Loucy (cell line): Measurements from ENCODE around the gene SBDS.
"Not testable (repeated sequence)": the region's sequence is repeated elsewhere in the genome, so short reads cannot be mapped to it uniquely, and the experiment has no call there.

ENCODE experiments used
- CTCF ChIP-seq: fragments of 200-600 bp; sonication (generic); conservative IDR thresholded peaks from 2 replicates; pipeline ENCODE4 v1.5.1; 2014; ENCODE audit warnings: mild to moderate bottlenecking, antibody characterized with exemption, low read length
- EZH2phosphoT487 ChIP-seq: fragments of 200-600 bp; IDR thresholded peaks from 2 replicates; pipeline ENCODE4 v1.6.1; 2018; ENCODE audit warnings: antibody characterized with exemption, mild to moderate bottlenecking, moderate library complexity, borderline replicate concordance

- not testable (repeated sequence) for TF ChIP-seq CTCF, EZH2phosphoT487
Measured at GRCh38 chr7:66995050-66995776, at the start of gene SBDS.
